Ishikawa (cell line): Measurements from ENCODE around the gene IGF1R.

Source experiments
- CEBPB ChIP-seq: IDR thresholded peaks from 2 replicates; pipeline ENCODE4 v1.6.1; 2012
- CREB1 ChIP-seq: IDR thresholded peaks from 2 replicates; pipeline ENCODE4 v1.6.1; 2012; ENCODE audit warnings: low read depth
- NFIC ChIP-seq: IDR thresholded peaks from 2 replicates; pipeline ENCODE4 v1.6.1; 2012
- TAF1 ChIP-seq: IDR thresholded peaks from 2 replicates; pipeline ENCODE4 v1.6.1; 2012; ENCODE audit warnings: low read depth, mild to moderate bottlenecking
- TF ChIP-seq, protein P1 (sequence below): IDR thresholded peaks from 2 replicates; pipeline ENCODE4 v1.6.1; 2012

GRCh38 chr15:98938105-98938417 lies 289.7 kb downstream of the IGF1R start:
- TF ChIP-seq TAF1, result no peak
- TF ChIP-seq CEBPB, result no peak
- no peak for TF ChIP-seq NFIC
- TF ChIP-seq, protein P1, sequence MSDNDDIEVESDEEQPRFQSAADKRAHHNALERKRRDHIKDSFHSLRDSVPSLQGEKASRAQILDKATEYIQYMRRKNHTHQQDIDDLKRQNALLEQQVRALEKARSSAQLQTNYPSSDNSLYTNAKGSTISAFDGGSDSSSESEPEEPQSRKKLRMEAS, result no peak
- TF ChIP-seq CREB1, result no peak
